ENCODE results near the gene BCL3.
"Not testable (repeated sequence)": the region's sequence is repeated elsewhere in the genome, so short reads cannot be mapped to it uniquely, and the experiment has no call there.

Gene BCL3

GRCh38 chr19:44777715-44778347 lies 29.3 kb downstream of the BCL3 start, which contains the start of gene CBLC:
Gene CBLC (plus strand): TSS chr19:44777890. CDS start chr19:44777932, 42 bp downstream.
- DNase-seq (ENCODE audit: low spot score in 2 of 2) (no peak), ATAC-seq (replicated peaks; ENCODE audit: extremely low read depth, poor library complexity, severe bottlenecking) (no peak)
- Mint-ChIP-seq H3K9me3 (no peaks in the 10 kb centered on the region), H3K4me1 (no peaks in the 10 kb centered on the region), H3K27ac (ENCODE audit: low read depth) (no peak within 1 kb of the TSS), H3K36me3 (ENCODE audit: insufficient read depth) (peaks cover 2% of the 10 kb centered on the region), H3K27me3 (no peaks in the 10 kb centered on the region), H3K4me3 (no peak within 1 kb of the TSS)

GRCh38 chr19:44779150-44779549 lies 30.6 kb downstream of the BCL3 start:
- Mint-ChIP-seq H3K27me3 (peaks cover 3% of the 10 kb centered on the region), H3K4me3 (no peak overlapping the region), H3K9me3 (no peaks in the 10 kb centered on the region), H3K36me3 (ENCODE audit: insufficient read depth) (peaks cover 2% of the 10 kb centered on the region), H3K27ac (ENCODE audit: low read depth) (no peak overlapping the region), H3K4me1 (peaks cover 2% of the 10 kb centered on the region)
- no peak for ATAC-seq (replicated peaks; ENCODE audit: extremely low read depth, poor library complexity, severe bottlenecking)
- no peak for DNase-seq (ENCODE audit: low spot score in 2 of 2)

DNA sequence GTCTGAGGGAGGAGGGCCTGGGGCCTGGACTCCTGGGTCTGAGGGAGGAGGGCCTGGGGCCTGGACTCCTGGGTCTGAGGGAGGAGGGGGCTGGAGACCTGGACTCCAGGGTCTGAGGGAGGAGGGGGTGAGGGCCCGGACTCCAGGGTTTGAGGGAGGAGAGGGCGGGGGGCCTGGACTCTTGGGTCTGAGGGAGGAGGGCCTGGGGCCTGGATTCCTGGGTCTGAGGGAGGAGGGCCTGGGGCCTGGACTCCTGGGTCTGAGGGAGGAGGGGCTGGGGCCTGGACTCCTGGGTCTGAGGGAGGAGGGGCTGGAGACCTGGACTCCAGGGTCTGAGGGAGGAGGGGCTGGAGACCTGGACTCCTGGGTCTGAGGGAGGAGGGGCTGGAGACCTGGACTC lies 33.2 kb downstream of the BCL3 start:
- not testable (repeated sequence) for H3K27me3 Mint-ChIP-seq; H3K4me1 Mint-ChIP-seq; H3K9me3 Mint-ChIP-seq; ATAC-seq (replicated peaks; ENCODE audit: extremely low read depth, poor library complexity, severe bottlenecking); H3K27ac Mint-ChIP-seq (ENCODE audit: low read depth); H3K4me3 Mint-ChIP-seq; H3K36me3 Mint-ChIP-seq (ENCODE audit: insufficient read depth); DNase-seq (ENCODE audit: low spot score in 2 of 2)

DNA sequence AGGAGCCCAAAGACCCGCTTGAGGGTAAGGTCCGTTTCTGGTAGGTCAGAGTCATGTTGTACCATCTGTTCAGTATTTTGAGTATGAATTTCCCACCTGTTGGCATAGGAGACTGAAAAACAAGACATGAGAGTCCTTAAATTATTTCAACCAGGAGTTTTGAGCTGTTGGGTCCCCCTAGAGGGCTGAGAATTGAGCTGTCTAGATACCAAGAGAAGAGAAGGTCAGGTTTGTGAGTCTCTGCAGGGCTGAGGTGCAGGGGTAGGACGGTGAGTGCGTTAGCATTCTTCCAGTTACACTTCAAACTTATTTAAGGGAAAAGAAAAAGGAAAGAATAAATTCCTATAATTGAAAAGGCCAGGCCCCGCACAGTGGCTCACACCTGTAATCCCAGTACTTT lies 34.2 kb downstream of the BCL3 start:
- Mint-ChIP-seq H3K27ac (ENCODE audit: low read depth) (no peak overlapping the region), H3K36me3 (ENCODE audit: insufficient read depth) (no peaks in the 10 kb centered on the region), H3K4me3 (no peak overlapping the region), H3K27me3 (peaks cover 8% of the 10 kb centered on the region), H3K4me1 (peaks cover 7% of the 10 kb centered on the region), H3K9me3 (no peaks in the 10 kb centered on the region)
- no peak for DNase-seq (ENCODE audit: low spot score in 2 of 2)
- no peak for ATAC-seq (replicated peaks; ENCODE audit: extremely low read depth, poor library complexity, severe bottlenecking)

- Mint-ChIP-seq H3K27ac (ENCODE audit: low read depth) (no peak overlapping the region), H3K27me3 (peaks cover 8% of the 10 kb centered on the region), H3K9me3 (no peaks in the 10 kb centered on the region), H3K4me3 (no peak overlapping the region), H3K36me3 (ENCODE audit: insufficient read depth) (no peaks in the 10 kb centered on the region), H3K4me1 (peaks cover 7% of the 10 kb centered on the region)
- DNase-seq (ENCODE audit: low spot score in 2 of 2) (no peak), ATAC-seq (replicated peaks; ENCODE audit: extremely low read depth, poor library complexity, severe bottlenecking) (no peak)
These were observed 35.0 kb downstream of the BCL3 start for GRCh38 chr19:44783545-44783944.

DNA sequence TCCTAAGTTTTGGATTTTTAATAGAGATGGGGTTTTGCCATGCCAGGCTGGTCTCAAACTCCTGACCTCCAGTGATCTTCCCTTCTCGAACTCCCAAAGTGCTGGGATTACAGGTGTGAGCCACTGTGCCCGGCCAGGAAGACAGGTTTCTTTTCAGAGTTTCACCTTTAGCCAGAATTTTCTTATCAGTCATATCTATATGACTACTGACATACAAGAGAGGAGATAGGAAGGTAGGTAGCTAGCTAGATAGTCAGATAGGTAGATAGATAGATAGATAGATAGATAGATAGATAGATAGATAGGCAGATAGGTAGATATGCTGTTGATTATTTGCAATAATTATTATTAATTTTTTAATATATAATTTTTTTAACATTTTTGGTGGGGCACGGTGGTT lies 36.8 kb downstream of the BCL3 start:
- Mint-ChIP-seq H3K27me3 (peaks cover 8% of the 10 kb centered on the region), H3K4me1 (peaks cover 7% of the 10 kb centered on the region), H3K9me3 (no peaks in the 10 kb centered on the region), H3K36me3 (ENCODE audit: insufficient read depth) (no peaks in the 10 kb centered on the region), H3K4me3 (no peak overlapping the region), H3K27ac (ENCODE audit: low read depth) (no peak overlapping the region)
- no peak for DNase-seq (ENCODE audit: low spot score in 2 of 2)
- ATAC-seq (replicated peaks; ENCODE audit: extremely low read depth, poor library complexity, severe bottlenecking) = no peak

GRCh38 chr19:44785993-44786392 lies 37.5 kb downstream of the BCL3 start:
- Mint-ChIP-seq H3K27ac (ENCODE audit: low read depth) (no peak overlapping the region), H3K36me3 (ENCODE audit: insufficient read depth) (no peaks in the 10 kb centered on the region), H3K4me1 (peaks cover 7% of the 10 kb centered on the region), H3K27me3 (peaks cover 8% of the 10 kb centered on the region), H3K9me3 (no peaks in the 10 kb centered on the region), H3K4me3 (no peak overlapping the region)
- ATAC-seq (replicated peaks; ENCODE audit: extremely low read depth, poor library complexity, severe bottlenecking) (no peak), DNase-seq (ENCODE audit: low spot score in 2 of 2) (no peak)

DNA sequence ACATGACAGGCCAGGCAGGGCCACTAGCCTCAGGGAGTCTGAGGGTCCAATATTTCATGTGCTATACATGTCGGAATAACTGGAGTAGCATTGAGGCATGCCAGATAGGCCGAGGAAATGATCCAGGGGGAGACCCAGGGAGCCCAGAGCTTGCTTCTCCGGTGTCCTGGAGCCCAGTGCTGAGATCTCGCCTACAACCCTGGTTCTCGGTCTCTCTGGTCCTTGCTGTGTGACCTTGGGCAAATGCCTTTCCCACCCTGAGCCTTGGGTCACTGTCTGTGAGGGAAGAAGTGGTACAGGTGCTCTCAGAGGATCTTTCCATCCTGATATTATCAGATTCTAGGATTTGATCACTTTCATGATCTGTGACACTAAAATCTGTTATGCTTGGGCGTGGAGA lies 40.5 kb downstream of the BCL3 start:
- Mint-ChIP-seq H3K27ac (ENCODE audit: low read depth) (no peak overlapping the region), H3K9me3 (no peaks in the 10 kb centered on the region), H3K4me1 (peaks cover 7% of the 10 kb centered on the region), H3K4me3 (no peak overlapping the region), H3K27me3 (peaks cover 6% of the 10 kb centered on the region), H3K36me3 (ENCODE audit: insufficient read depth) (no peaks in the 10 kb centered on the region)
- no peak for DNase-seq (ENCODE audit: low spot score in 2 of 2)
- ATAC-seq (replicated peaks; ENCODE audit: extremely low read depth, poor library complexity, severe bottlenecking) = no peak

- DNase-seq (ENCODE audit: low spot score in 2 of 2) = no peak
- ATAC-seq (replicated peaks; ENCODE audit: extremely low read depth, poor library complexity, severe bottlenecking) = no peak
- Mint-ChIP-seq H3K36me3 (ENCODE audit: insufficient read depth) (no peaks in the 10 kb centered on the region), H3K27me3 (no peaks in the 10 kb centered on the region), H3K9me3 (no peaks in the 10 kb centered on the region), H3K27ac (ENCODE audit: low read depth) (no peak overlapping the region), H3K4me1 (no peaks in the 10 kb centered on the region), H3K4me3 (no peak overlapping the region)
These were observed 41.5 kb downstream of the BCL3 start for GRCh38 chr19:44789943-44790483.

DNA sequence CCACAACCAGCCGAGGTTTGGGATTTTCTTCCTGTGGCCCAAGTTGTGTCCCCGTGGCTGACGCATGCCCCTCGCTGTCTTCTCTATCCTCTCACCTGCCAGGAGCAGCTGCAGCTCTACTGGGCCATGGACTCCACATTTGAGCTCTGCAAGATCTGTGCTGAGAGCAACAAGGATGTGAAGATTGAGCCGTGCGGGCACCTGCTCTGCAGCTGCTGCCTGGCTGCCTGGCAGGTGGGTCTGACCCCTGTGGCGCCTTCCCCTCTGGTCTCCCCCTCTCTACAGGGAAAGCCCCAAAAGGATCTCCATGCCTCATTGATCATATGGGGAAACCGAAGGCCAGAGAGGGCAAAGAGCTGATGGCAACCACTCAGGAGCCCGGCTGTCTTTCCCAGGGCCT lies 43.8 kb downstream of the BCL3 start:
- Mint-ChIP-seq H3K9me3 (no peaks in the 10 kb centered on the region), H3K4me1 (no peaks in the 10 kb centered on the region), H3K4me3 (no peak overlapping the region), H3K36me3 (ENCODE audit: insufficient read depth) (no peaks in the 10 kb centered on the region), H3K27ac (ENCODE audit: low read depth) (no peak overlapping the region), H3K27me3 (no peaks in the 10 kb centered on the region)
- DNase-seq (ENCODE audit: low spot score in 2 of 2) (no peak), ATAC-seq (replicated peaks; ENCODE audit: extremely low read depth, poor library complexity, severe bottlenecking) (no peak)

DNA sequence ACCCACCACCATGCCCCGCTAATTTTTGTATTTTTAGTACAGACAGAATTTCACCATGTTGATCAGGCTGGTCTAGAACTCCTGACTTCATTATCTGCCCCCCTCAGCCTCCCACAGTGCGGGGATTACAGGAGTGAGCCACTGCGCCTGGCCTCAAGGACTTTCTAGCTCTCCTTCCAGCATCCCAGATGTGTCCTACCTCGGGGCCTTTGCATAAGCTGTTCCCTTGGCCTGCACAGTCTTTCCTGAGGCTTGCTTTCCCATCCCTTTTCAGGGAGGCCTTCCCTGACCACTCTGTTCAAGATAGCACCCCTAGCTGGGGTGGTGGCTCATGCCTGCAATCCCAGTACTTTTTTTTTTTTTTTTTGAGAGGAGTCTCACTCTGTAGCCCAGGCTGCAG lies 46.1 kb downstream of the BCL3 start:
- Mint-ChIP-seq H3K4me3 (no peak overlapping the region), H3K4me1 (no peaks in the 10 kb centered on the region), H3K27me3 (no peaks in the 10 kb centered on the region), H3K36me3 (ENCODE audit: insufficient read depth) (no peaks in the 10 kb centered on the region), H3K27ac (ENCODE audit: low read depth) (no peak overlapping the region), H3K9me3 (no peaks in the 10 kb centered on the region)
- no peak for DNase-seq (ENCODE audit: low spot score in 2 of 2)
- no peak for ATAC-seq (replicated peaks; ENCODE audit: extremely low read depth, poor library complexity, severe bottlenecking)

- H3K4me1 Mint-ChIP-seq = no peaks in the 10 kb centered on the region
- no peak overlapping the region for H3K27ac Mint-ChIP-seq (ENCODE audit: low read depth)
These were observed 47.0 kb downstream of the BCL3 start for GRCh38 chr19:44795398-44795987.

DNA sequence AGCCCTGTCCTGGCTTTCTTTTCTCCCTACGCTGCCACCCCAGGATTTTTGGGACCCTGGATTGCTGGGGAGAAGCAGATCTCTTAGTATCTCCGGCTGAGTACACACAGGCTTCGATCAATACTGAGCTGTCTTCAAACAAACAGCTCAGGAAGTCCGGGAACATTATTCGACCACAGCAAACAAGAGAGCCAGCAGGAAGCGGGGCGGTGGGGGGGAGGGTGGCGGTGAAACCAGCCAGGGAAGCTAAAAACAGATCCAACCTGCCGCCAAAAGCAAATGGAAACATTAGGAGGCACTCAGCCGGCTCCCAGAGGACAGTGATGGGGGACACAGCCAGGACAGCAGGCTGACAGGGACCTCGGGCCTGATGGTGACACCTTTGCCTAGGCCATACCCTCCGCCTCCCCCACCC lies 48.2 kb downstream of the BCL3 start:
- ATAC-seq (replicated peaks; ENCODE audit: extremely low read depth, poor library complexity, severe bottlenecking) (no peak), DNase-seq (ENCODE audit: low spot score in 2 of 2) (no peak)
- H3K9me3 Mint-ChIP-seq = no peaks in the 10 kb centered on the region
- no peaks in the 10 kb centered on the region for H3K27me3 Mint-ChIP-seq
- no peak overlapping the region for H3K27ac Mint-ChIP-seq (ENCODE audit: low read depth)
- no peaks in the 10 kb centered on the region for H3K4me1 Mint-ChIP-seq
- H3K4me3 Mint-ChIP-seq = no peak overlapping the region
- no peaks in the 10 kb centered on the region for H3K36me3 Mint-ChIP-seq (ENCODE audit: insufficient read depth)

More at GRCh38 chr19:44795398-44795987, 47.0 kb downstream of the BCL3 start:
- ATAC-seq (replicated peaks; ENCODE audit: extremely low read depth, poor library complexity, severe bottlenecking) = no peak
- H3K36me3 Mint-ChIP-seq (ENCODE audit: insufficient read depth) = no peaks in the 10 kb centered on the region
- H3K27me3 Mint-ChIP-seq = no peaks in the 10 kb centered on the region
- no peaks in the 10 kb centered on the region for H3K9me3 Mint-ChIP-seq
- H3K4me3 Mint-ChIP-seq = no peak overlapping the region
- DNase-seq (ENCODE audit: low spot score in 2 of 2) = no peak

Data from central memory CD8-positive, alpha-beta T cell (primary cell).